ENCODE data around the gene INPP4B. TPM values are rescaled to one million over a fixed set of nuclear protein-coding genes. Genes with fewer than 3 reads are reported as not detected.
"Not testable (repeated sequence)": the region's sequence is repeated elsewhere in the genome, so short reads cannot be mapped to it uniquely, and the experiment has no call there.

The INPP4B gene
- total RNA-seq, 2 donors from 2014 or later: 18.1 to 19.6 TPM

GRCh38 chr4:142532054-142532453 is 314.0 kb downstream of the INPP4B start:
- intact Hi-C loops (cut with DNase I, micrococcal nuclease): no loop called here
- ATAC-seq: no peak
- DNase-seq: no peak

- intact Hi-C loops (cut with DNase I, micrococcal nuclease): no loop called here
- peak; percentile 85 for ATAC-seq
- DNase-seq: no peak
Measured at GRCh38 chr4:142530728-142531127, 315.4 kb downstream of the INPP4B start.

- ATAC-seq (peak; percentile 89), DNase-seq (no peak)
- intact Hi-C loops (cut with DNase I, micrococcal nuclease): no loop called here
Measured at GRCh38 chr4:142528433-142528832, 317.7 kb downstream of the INPP4B start.

- intact Hi-C loops (cut with DNase I, micrococcal nuclease): no loop called here
- no peak for DNase-seq
- ATAC-seq: no peak
Measured at GRCh38 chr4:142523111-142523510, 323.0 kb downstream of the INPP4B start.

GRCh38 chr4:142519342-142519741 is 326.8 kb downstream of the INPP4B start:
- DNase-seq (no peak), ATAC-seq (no peak)
- intact Hi-C loops (cut with DNase I, micrococcal nuclease): no loop called here

GRCh38 chr4:142516686-142517526 is 329.2 kb downstream of the INPP4B start:
- no peak for ATAC-seq
- no peak for DNase-seq
- intact Hi-C loops (cut with DNase I, micrococcal nuclease): no loop called here

GRCh38 chr4:142512161-142512560 is 333.9 kb downstream of the INPP4B start:
- DNase-seq: no peak
- no peak for ATAC-seq
- intact Hi-C loops (cut with DNase I, micrococcal nuclease): no loop called here

- ATAC-seq: no peak
- DNase-seq: no peak
- intact Hi-C loops (cut with DNase I, micrococcal nuclease): no loop called here
Measured at GRCh38 chr4:142509881-142510280, 336.2 kb downstream of the INPP4B start.

- intact Hi-C loops (cut with DNase I, micrococcal nuclease); ATAC-seq: not testable (repeated sequence)
Measured at GRCh38 chr4:142509381-142509780, 336.7 kb downstream of the INPP4B start.

GRCh38 chr4:142500966-142501365 is 345.1 kb downstream of the INPP4B start:
- ATAC-seq (no peak), DNase-seq (no peak)
- intact Hi-C loops (cut with DNase I, micrococcal nuclease): no loop called here

More at GRCh38 chr4:142509381-142509780, 336.7 kb downstream of the INPP4B start:
- DNase-seq: not testable (repeated sequence)

- intact Hi-C loops (cut with DNase I, micrococcal nuclease): no loop called here
- no peak for DNase-seq
- ATAC-seq: no peak
Measured at GRCh38 chr4:142497606-142498005, 348.5 kb downstream of the INPP4B start.

GRCh38 chr4:142493255-142494110 is 352.6 kb downstream of the INPP4B start:
- no peak for DNase-seq
- ATAC-seq: peak; percentile 73
- intact Hi-C loops (cut with DNase I, micrococcal nuclease): no loop called here

GRCh38 chr4:142485452-142485851 is 360.6 kb downstream of the INPP4B start:
- DNase-seq: no peak
- intact Hi-C loops (cut with DNase I, micrococcal nuclease): no loop called here
- no peak for ATAC-seq

- DNase-seq (no peak), ATAC-seq (no peak)
- intact Hi-C loops (cut with DNase I, micrococcal nuclease): no loop called here
Measured at GRCh38 chr4:142480244-142480643, 365.9 kb downstream of the INPP4B start.

- intact Hi-C loops (cut with DNase I, micrococcal nuclease): no loop called here
- DNase-seq (no peak), ATAC-seq (no peak)
Measured at GRCh38 chr4:142475663-142476062, 370.4 kb downstream of the INPP4B start.

- ATAC-seq (peak; percentile 78), DNase-seq (no peak)
- intact Hi-C loops (cut with DNase I, micrococcal nuclease): no loop called here
Measured at GRCh38 chr4:142474398-142475087, 371.6 kb downstream of the INPP4B start.

GRCh38 chr4:142473960-142474338 is 372.2 kb downstream of the INPP4B start:
- DNase-seq (no peak), ATAC-seq (no peak)
- intact Hi-C loops (cut with DNase I, micrococcal nuclease): no loop called here

GRCh38 chr4:142473218-142473959 is 372.7 kb downstream of the INPP4B start:
- DNase-seq (no peak), ATAC-seq (peak; percentile 81)
- intact Hi-C loops (cut with DNase I, micrococcal nuclease): no loop called here

- intact Hi-C loops (cut with DNase I, micrococcal nuclease): no loop called here
- DNase-seq: no peak
- ATAC-seq: no peak
Measured at GRCh38 chr4:142467088-142467487, 379.0 kb downstream of the INPP4B start.
